Stimulated activated CD4-positive, alpha-beta T cell treated with anti-CD3 and anti-CD28 coated beads, Interleukin-15, amount 100 ng/mL, for 24 hours (primary cell): ENCODE results near the gene RAB8A.
A peak's percentile ranks its signal among the peaks of the same experiment; 100 is the strongest.
"Not testable (repeated sequence)": the region's sequence is repeated elsewhere in the genome, so short reads cannot be mapped to it uniquely, and the experiment has no call there.

Experiments
- DNase-seq: peaks from one replicate; pipeline ENCODE4 v3.0.0-alpha.2; 2020

RAB8A gene

GRCh38 chr19:16143399-16144215 lies 31.9 kb downstream of the RAB8A start, which contains the start of gene HSH2D:
TSS of gene HSH2D (plus strand) at chr19:16143685. CDS start at chr19:16148751, 5,066 bp downstream.
- peak; percentile 85 for DNase-seq

- DNase-seq = no peak
Measured at GRCh38 chr19:16144216-16144581, 32.5 kb downstream of the RAB8A start.

- DNase-seq = no peak
Measured at GRCh38 chr19:16146112-16146511, 34.4 kb downstream of the RAB8A start.

- no peak for DNase-seq
Measured at GRCh38 chr19:16148443-16149229, 36.9 kb downstream of the RAB8A start.

GRCh38 chr19:16153582-16154336 lies 42.1 kb downstream of the RAB8A start:
- no peak for DNase-seq

- no peak for DNase-seq
Measured at GRCh38 chr19:16154557-16154956, 42.9 kb downstream of the RAB8A start.

- no peak for DNase-seq
Measured at GRCh38 chr19:16155128-16155527, 43.4 kb downstream of the RAB8A start.

GRCh38 chr19:16156904-16157303 lies 45.2 kb downstream of the RAB8A start:
- DNase-seq = no peak

GRCh38 chr19:16157601-16158000 lies 45.9 kb downstream of the RAB8A start:
- no peak for DNase-seq

GRCh38 chr19:16159655-16160054 lies 48.0 kb downstream of the RAB8A start:
- DNase-seq = no peak

GRCh38 chr19:16160445-16160942 lies 48.8 kb downstream of the RAB8A start:
- no peak for DNase-seq

- DNase-seq = peak; percentile 76
Measured at GRCh38 chr19:16160943-16161560, 49.4 kb downstream of the RAB8A start.

- peak; percentile 52 for DNase-seq
Measured at GRCh38 chr19:16161840-16162239, 50.2 kb downstream of the RAB8A start.

GRCh38 chr19:16164222-16164890 lies 52.7 kb downstream of the RAB8A start:
- DNase-seq = no peak

GRCh38 chr19:16166417-16166816 lies 54.7 kb downstream of the RAB8A start:
- no peak for DNase-seq

GRCh38 chr19:16167055-16167454 lies 55.4 kb downstream of the RAB8A start:
- no peak for DNase-seq

GRCh38 chr19:16168465-16169081 lies 56.9 kb downstream of the RAB8A start:
- DNase-seq = no peak

GRCh38 chr19:16170134-16170533 lies 58.4 kb downstream of the RAB8A start:
- DNase-seq = no peak

- DNase-seq = no peak
Measured at GRCh38 chr19:16175954-16176353, 64.3 kb downstream of the RAB8A start.

- not testable (repeated sequence) for DNase-seq
Measured at GRCh38 chr19:16178866-16179265, 67.2 kb downstream of the RAB8A start.

- DNase-seq = no peak
Measured at GRCh38 chr19:16180611-16181010, 68.9 kb downstream of the RAB8A start.
